NCI-H69 (cell line): Measurements from ENCODE around the gene ANKRD35.
"Not testable (repeated sequence)": the region's sequence is repeated elsewhere in the genome, so short reads cannot be mapped to it uniquely, and the experiment has no call there.

Experiments
- DNase-seq: peaks from one replicate; lab custom pipeline; 2025; lab: John Stamatoyannopoulos, UW

The ANKRD35 gene

GRCh38 chr1:145858238-145858900 lies 27.3 kb downstream of the ANKRD35 start:
- DNase-seq, result peak; percentile 84

GRCh38 chr1:145857170-145857569 lies 28.5 kb downstream of the ANKRD35 start:
- DNase-seq, result no peak

GRCh38 chr1:145855426-145855948 lies 30.2 kb downstream of the ANKRD35 start:
- DNase-seq, result no peak

GRCh38 chr1:145849356-145850160 lies 36.1 kb downstream of the ANKRD35 start:
- DNase-seq, result peak; percentile 21

GRCh38 chr1:145847827-145848226 lies 37.8 kb downstream of the ANKRD35 start:
- no peak for DNase-seq

- peak; percentile 62 for DNase-seq
Observed at GRCh38 chr1:145846201-145846612, 39.5 kb downstream of the ANKRD35 start.

GRCh38 chr1:145845514-145846161 lies 40.0 kb downstream of the ANKRD35 start, which contains the start of gene NUDT17:
NUDT17 (plus strand) TSS chr1:145845630; CDS start chr1:145845641, 11 bp downstream.
- peak; percentile 90 for DNase-seq

GRCh38 chr1:145845144-145845513 lies 40.5 kb downstream of the ANKRD35 start:
- no peak for DNase-seq

GRCh38 chr1:145843031-145843430 lies 42.6 kb downstream of the ANKRD35 start:
- DNase-seq, result no peak

- DNase-seq, result no peak
Observed at GRCh38 chr1:145837656-145838055, 48.0 kb downstream of the ANKRD35 start.

- not testable (repeated sequence) for DNase-seq
Observed at GRCh38 chr1:145830810-145831209, 54.9 kb downstream of the ANKRD35 start.

- no peak for DNase-seq
Observed at GRCh38 chr1:145828367-145829026, 57.2 kb downstream of the ANKRD35 start.

- DNase-seq, result no peak
Observed at GRCh38 chr1:145827966-145828365, 57.7 kb downstream of the ANKRD35 start.

GRCh38 chr1:145826030-145826429 lies 59.6 kb downstream of the ANKRD35 start:
- no peak for DNase-seq

GRCh38 chr1:145824499-145824842 lies 61.2 kb downstream of the ANKRD35 start:
- no peak for DNase-seq

GRCh38 chr1:145823565-145824498 lies 61.8 kb downstream of the ANKRD35 start, which contains the start of the genes POLR3C and RNF115:
POLR3C (plus strand) TSS chr1:145824200; CDS start chr1:145825777, 1,577 bp downstream.
RNF115 (minus strand) TSS chr1:145824095; CDS start chr1:145823873, 222 bp downstream.
- DNase-seq, result peak; percentile 98

GRCh38 chr1:145822779-145823331 lies 62.8 kb downstream of the ANKRD35 start:
- not testable (repeated sequence) for DNase-seq

GRCh38 chr1:145818095-145818494 lies 67.6 kb downstream of the ANKRD35 start:
- not testable (repeated sequence) for DNase-seq
